Activated CD8-positive, alpha-beta memory T cell treated with anti-CD3 and anti-CD28 coated beads for 1 hour (primary cell): ENCODE results near the gene ADAMTS17.

ENCODE experiments used
- DNase-seq, 2 donors: peaks; one replicate each; pipeline ENCODE4 v3.0.0-alpha.2; 2020; ENCODE audit warnings: low read depth in 1 of 2; ENCODE audit errors: extremely low read depth in 1 of 2

Gene ADAMTS17

GRCh38 chr15:100252779-100253417 is 88.9 kb downstream of the ADAMTS17 start:
- DNase-seq: no peak

GRCh38 chr15:100252359-100252758 is 89.4 kb downstream of the ADAMTS17 start:
- no peak for DNase-seq

- DNase-seq: no peak
Observed at GRCh38 chr15:100250176-100250800, 91.5 kb downstream of the ADAMTS17 start.

GRCh38 chr15:100249096-100249815 is 92.5 kb downstream of the ADAMTS17 start:
- no peak for DNase-seq

GRCh38 chr15:100248236-100248635 is 93.5 kb downstream of the ADAMTS17 start:
- DNase-seq: no peak

GRCh38 chr15:100247228-100248225 is 94.2 kb downstream of the ADAMTS17 start:
- no peak for DNase-seq

- no peak for DNase-seq
Observed at GRCh38 chr15:100245855-100246254, 95.9 kb downstream of the ADAMTS17 start.

- no peak for DNase-seq
Observed at GRCh38 chr15:100245487-100245820, 96.3 kb downstream of the ADAMTS17 start.

- no peak for DNase-seq
Observed at GRCh38 chr15:100244796-100245486, 96.8 kb downstream of the ADAMTS17 start.

GRCh38 chr15:100242989-100243388 is 98.8 kb downstream of the ADAMTS17 start:
- DNase-seq: no peak

- no peak for DNase-seq
Observed at GRCh38 chr15:100241572-100242482, 99.9 kb downstream of the ADAMTS17 start.

GRCh38 chr15:100236981-100237720 is 104.6 kb downstream of the ADAMTS17 start:
- DNase-seq: no peak

GRCh38 chr15:100235030-100235617 is 106.7 kb downstream of the ADAMTS17 start:
- no peak for DNase-seq

GRCh38 chr15:100234158-100235029 is 107.4 kb downstream of the ADAMTS17 start:
- no peak for DNase-seq

GRCh38 chr15:100230784-100231183 is 111.0 kb downstream of the ADAMTS17 start:
- no peak for DNase-seq

GRCh38 chr15:100229181-100230163 is 112.3 kb downstream of the ADAMTS17 start:
- DNase-seq: no peak
